GM12872 (cell line): Measurements from ENCODE around the gene DPEP3.

Experiments used
- CTCF ChIP-seq: IDR thresholded peaks from 3 replicates; pipeline ENCODE4 v1.5.1; 2011; ENCODE audit warnings: low read depth, mild to moderate bottlenecking, low read length, moderate library complexity; ENCODE audit not compliant: insufficient read depth

The DPEP3 gene

GRCh38 chr16:67967183-67967957 lies 12.9 kb downstream of the DPEP3 start:
- no peak for TF ChIP-seq CTCF

- no peak for TF ChIP-seq CTCF
Measured at GRCh38 chr16:67966549-67967182, 13.6 kb downstream of the DPEP3 start.

- TF ChIP-seq CTCF = no peak
Measured at GRCh38 chr16:67965668-67966548, 14.4 kb downstream of the DPEP3 start.

GRCh38 chr16:67964477-67965131 lies 15.7 kb downstream of the DPEP3 start:
- no peak for TF ChIP-seq CTCF

- TF ChIP-seq CTCF = no peak
Measured at GRCh38 chr16:67963662-67964321, 16.5 kb downstream of the DPEP3 start.

GRCh38 chr16:67963292-67963661 lies 17.0 kb downstream of the DPEP3 start:
- TF ChIP-seq CTCF = no peak
